ENCODE measurements around the gene CST3. TPM values are rescaled to one million over a fixed set of nuclear protein-coding genes. Genes with fewer than 3 reads are reported as not detected.

The CST3 gene
- total RNA-seq, 1 donor from 2014 or later = 727 TPM

- Histone ChIP-seq H3K9me3 (no peaks in the 10 kb centered on the region), H3K4me3 (no peak overlapping the region), H3K27ac (no peak overlapping the region), H3K36me3 (no peaks in the 10 kb centered on the region), H3K4me1 (peaks cover 21% of the 10 kb centered on the region), H3K27me3 (ENCODE audit: low read depth) (no peaks in the 10 kb centered on the region)
- intact Hi-C loops (cut with DNase I) = no loop called here
- no peak for DNase-seq
- TF ChIP-seq CTCF (IDR thresholded peaks at IDR 0.05) = no peak
- ATAC-seq = no peak
These were observed 11.5 kb upstream of the CST3 start for GRCh38 chr20:23649242-23649641.

DNA sequence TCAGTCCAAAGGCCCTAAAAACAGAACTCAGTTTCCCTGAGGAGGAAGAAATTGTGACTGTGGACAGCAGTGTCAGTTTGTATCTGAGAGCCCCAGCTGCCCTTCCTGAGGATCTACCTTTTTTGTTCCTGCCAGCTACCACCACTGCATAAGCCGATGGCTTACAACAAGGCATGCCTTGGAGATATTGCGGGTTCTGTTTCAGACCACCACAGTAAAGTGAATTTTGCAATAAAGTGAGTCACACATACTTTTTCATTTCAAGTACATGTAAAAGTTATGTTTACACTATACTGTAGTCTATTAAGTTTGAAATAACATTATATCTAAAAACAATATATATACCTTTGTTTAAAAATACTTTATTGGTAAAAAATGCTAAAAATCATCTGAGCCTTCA lies 9.6 kb upstream of the CST3 start:
- DNase-seq (no peak), ATAC-seq (no peak)
- no peaks in the 10 kb centered on the region for H3K36me3 ChIP-seq
- no peak overlapping the region for H3K4me3 ChIP-seq
- H3K4me1 ChIP-seq = peaks cover 19% of the 10 kb centered on the region
- TF ChIP-seq CTCF (IDR thresholded peaks at IDR 0.05) = no peak
- H3K27ac ChIP-seq = no peak overlapping the region
- H3K27me3 ChIP-seq (ENCODE audit: low read depth) = no peaks in the 10 kb centered on the region
- intact Hi-C loops (cut with DNase I) = no loop called here
- no peaks in the 10 kb centered on the region for H3K9me3 ChIP-seq

DNA sequence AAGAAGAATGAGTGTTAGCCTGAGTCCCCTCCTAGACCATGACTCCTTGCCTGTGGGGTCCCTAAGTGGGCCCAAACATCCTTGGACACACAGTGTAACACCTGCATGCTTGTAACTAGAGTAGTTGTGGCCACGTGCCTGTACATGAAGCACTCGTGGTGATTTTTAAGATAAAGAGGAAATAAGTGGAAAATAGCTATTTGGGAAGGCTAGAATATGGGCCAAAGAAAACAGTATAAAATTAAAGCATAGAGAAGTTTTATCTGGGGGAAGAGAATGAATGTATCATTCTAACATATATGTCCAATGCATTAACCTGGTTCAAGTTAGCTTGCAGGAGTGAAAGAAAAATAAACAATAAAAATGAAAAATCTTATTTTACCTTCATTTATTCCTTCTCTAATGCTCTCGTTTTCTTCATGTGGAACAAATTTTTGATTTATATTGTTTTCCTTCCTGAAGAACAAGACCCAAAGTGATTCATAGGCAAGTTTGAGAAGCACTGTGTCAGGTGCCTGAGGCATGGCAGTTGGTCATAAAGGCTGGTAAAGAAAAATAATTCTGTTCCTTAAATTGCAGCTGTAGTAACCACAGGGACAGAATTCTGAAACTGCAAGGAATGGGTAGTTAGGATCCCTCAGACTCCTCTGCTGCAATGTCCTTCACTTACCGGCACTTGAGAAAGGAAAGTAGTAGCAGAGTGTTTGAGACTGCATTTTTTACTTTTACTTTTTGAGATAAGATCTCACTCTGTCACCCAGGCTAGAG lies 8.5 kb upstream of the CST3 start:
- H3K27me3 ChIP-seq (ENCODE audit: low read depth) = no peaks in the 10 kb centered on the region
- H3K36me3 ChIP-seq = no peaks in the 10 kb centered on the region
- no peak for TF ChIP-seq CTCF (IDR thresholded peaks at IDR 0.05)
- no peak overlapping the region for H3K4me3 ChIP-seq
- peaks cover 27% of the 10 kb centered on the region for H3K4me1 ChIP-seq
- intact Hi-C loops (cut with DNase I) = no loop called here
- DNase-seq = no peak
- H3K27ac ChIP-seq = no peak overlapping the region
- H3K9me3 ChIP-seq = no peaks in the 10 kb centered on the region
- ATAC-seq = peak in 1 of 2 donors; percentile 49

- ATAC-seq (no peak), DNase-seq (no peak)
- H3K27ac ChIP-seq = no peak overlapping the region
- H3K27me3 ChIP-seq (ENCODE audit: low read depth) = no peaks in the 10 kb centered on the region
- no peak for TF ChIP-seq CTCF (IDR thresholded peaks at IDR 0.05)
- no peaks in the 10 kb centered on the region for H3K9me3 ChIP-seq
- intact Hi-C loops (cut with DNase I) = no loop called here
- H3K4me1 ChIP-seq = peaks cover 31% of the 10 kb centered on the region
- H3K36me3 ChIP-seq = no peaks in the 10 kb centered on the region
- H3K4me3 ChIP-seq = no peak overlapping the region
These were observed 7.8 kb upstream of the CST3 start for GRCh38 chr20:23645575-23645974.

DNA sequence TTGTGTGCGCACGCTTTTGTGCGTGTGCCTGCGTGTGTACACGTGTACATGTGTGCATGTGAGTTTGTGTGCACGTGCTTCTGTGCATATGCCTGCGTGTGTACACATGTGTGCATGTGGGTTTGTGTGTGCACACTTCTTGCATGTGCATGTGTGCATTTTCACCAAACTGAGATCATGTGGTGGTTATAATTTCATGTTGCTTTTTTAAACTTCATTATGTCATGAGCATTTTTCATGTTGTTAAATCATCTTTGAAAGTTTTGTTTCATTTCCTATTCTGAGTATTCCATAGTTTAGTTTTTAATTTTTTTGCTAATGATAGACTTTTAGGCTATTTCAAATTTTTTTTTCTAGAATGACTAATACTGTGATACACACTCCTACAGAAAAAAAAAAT lies 6.4 kb upstream of the CST3 start:
- Histone ChIP-seq H3K9me3 (no peaks in the 10 kb centered on the region), H3K4me3 (no peak overlapping the region), H3K4me1 (peaks cover 31% of the 10 kb centered on the region), H3K27me3 (ENCODE audit: low read depth) (no peaks in the 10 kb centered on the region), H3K27ac (no peak overlapping the region), H3K36me3 (no peaks in the 10 kb centered on the region)
- ATAC-seq (no peak), DNase-seq (no peak)
- no peak for TF ChIP-seq CTCF (IDR thresholded peaks at IDR 0.05)
- intact Hi-C loops (cut with DNase I) = no loop called here
